GM21367 (cell line): ENCODE data around the gene POLR1A.
"Not testable (repeated sequence)": the region's sequence is repeated elsewhere in the genome, so short reads cannot be mapped to it uniquely, and the experiment has no call there.

Experiments used
- ATAC-seq: cut with Tn5 transposase; IDR thresholded peaks from one replicate; pipeline ENCODE4 v1.9.1; 2021; ENCODE audit not compliant: unreplicated experiment

Gene POLR1A

DNA sequence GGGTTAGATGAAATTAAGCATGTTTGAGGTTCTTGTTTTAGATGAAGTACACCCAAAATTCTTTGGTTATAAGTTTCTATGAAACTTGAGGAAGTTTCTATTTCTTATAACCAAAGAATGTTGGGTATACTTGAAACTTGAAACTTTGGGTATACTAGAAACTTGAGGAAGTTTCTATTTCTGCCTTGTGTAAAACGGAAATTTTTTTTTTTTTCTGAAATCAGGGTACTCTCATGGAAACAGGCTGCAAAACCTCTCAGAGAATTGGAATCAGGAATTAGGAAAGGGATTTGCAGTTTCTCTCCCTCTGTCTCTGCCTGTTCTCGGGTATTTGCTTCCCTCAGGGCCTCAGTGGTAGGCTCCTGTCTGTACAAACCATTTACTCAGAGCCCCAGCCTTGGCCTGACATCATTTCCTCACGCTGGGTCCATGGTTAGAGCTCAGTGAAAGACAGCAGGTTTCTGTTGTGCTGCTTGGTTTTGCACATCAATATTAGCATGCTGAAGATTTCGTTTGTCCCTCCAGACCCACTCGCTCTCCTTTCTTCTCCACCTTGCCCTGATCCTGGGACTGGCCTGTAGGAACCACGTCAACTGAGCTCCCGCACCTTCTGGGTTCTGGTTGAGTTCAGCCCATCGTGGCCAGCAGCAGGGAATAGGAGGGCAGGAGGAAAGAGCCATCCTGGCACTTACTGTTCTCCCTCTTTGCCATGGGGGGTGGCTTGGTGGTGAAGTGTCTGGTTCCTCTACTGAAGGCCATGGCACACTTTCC lies 106.4 kb downstream of the POLR1A start:
- peak; percentile 73 for ATAC-seq

DNA sequence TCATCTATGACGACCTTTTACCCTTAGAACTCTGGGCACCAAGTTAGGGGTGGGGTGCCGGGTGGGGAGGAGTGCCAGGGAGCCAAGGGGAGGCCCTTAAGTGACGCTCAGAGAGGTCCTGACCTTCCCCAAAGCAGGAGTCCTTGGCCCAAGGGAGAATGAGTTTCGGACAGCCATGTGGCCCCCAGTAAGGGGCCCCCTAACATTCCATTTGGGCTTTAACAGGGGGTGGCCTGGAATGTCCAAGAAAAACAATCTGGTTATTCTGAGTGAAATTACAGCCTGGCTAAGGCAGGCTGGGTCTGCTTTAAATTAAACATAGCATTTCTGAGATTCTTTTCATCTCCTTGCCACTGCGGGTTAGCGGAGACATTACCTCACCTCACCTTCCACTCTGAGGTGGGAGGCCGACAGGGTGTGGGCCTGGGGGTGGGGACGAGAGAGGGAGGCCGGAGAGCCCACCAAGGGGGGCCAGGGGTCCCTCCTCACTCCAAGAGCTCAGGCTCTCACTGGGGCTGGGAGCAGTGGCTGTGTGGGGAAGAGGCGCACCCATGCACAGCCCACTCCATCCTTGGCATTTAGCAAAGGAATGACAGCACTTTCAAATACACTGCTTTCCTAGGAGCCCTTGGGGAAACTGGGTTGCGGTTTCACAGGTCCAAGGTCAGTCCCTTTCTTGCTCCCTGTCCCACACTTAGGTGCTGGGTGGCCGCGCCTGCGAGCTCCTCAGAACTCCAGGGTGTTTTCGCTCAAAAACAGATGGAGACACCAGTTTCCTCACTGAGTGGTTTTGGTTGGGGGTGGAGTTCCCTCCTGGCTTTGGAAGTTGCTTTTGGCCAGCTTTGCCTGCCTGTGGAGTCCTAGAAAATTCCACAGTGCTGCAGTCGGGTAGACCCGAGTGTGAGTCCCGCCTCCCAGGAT lies 107.4 kb downstream of the POLR1A start:
- no peak for ATAC-seq

DNA sequence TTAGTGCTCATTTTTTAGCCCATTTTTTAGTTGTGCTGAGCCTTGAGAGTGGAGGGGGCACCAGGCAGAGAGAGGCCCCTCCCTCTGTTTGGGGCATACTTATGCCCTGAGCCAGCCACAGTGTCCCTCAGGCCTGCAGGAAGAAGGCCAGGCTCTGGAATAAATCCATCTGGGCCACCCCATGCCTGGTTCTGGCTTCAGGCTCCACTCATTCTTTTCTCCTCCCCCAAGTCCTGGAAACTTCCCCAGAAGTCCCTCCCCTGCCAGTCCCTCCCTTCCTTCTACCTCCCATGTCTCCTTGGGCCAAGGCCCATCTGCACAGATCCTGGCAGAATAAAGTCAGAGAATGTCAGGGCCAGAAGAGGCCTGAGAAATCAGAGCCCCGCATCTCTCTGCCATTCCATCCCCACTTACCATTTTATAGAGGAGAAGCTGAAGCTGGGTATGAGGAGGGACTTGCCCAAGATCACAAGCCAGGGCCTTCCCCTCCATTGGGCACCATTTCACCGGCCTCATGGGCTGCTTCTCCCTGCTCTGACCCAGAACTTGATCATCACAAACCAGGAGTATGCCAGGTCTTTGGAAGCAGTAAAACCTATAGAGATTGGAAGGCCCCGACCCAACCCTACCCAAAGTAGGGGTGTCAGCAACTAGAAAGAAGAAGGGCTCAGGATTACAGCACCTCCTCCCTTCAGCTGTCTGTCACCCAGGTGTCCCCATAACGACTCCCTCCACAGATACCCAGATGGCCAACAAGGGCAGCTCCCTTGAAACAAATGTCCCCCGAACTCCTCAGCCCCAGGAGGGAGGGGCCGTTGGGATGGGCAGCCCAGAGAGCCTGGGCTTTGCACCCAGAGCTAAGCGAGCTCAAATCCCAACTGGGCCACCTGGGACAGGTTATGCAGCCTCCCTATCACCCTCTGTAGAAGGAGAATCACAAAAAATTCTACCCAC lies 108.4 kb downstream of the POLR1A start:
- ATAC-seq, result no peak

DNA sequence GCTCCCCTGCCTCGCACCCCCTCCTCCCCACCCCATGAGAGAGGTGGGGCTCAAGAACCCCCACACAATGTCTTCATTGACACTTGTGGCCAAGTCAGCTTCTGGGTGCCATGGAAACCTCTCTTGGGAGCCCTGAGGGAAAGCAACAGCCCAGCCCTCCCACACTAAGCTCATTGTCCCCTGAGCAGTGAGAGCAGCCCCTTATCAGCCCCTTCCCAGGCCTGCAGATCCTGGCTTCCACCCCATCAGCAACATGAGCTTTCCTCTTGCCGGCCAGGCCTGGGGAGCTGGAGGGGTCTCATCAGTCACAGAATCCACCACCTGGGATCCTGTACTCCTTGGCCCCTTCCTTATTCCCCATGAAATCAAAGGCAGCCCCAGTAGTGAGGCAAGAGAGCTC lies 109.1 kb downstream of the POLR1A start:
- no peak for ATAC-seq

DNA sequence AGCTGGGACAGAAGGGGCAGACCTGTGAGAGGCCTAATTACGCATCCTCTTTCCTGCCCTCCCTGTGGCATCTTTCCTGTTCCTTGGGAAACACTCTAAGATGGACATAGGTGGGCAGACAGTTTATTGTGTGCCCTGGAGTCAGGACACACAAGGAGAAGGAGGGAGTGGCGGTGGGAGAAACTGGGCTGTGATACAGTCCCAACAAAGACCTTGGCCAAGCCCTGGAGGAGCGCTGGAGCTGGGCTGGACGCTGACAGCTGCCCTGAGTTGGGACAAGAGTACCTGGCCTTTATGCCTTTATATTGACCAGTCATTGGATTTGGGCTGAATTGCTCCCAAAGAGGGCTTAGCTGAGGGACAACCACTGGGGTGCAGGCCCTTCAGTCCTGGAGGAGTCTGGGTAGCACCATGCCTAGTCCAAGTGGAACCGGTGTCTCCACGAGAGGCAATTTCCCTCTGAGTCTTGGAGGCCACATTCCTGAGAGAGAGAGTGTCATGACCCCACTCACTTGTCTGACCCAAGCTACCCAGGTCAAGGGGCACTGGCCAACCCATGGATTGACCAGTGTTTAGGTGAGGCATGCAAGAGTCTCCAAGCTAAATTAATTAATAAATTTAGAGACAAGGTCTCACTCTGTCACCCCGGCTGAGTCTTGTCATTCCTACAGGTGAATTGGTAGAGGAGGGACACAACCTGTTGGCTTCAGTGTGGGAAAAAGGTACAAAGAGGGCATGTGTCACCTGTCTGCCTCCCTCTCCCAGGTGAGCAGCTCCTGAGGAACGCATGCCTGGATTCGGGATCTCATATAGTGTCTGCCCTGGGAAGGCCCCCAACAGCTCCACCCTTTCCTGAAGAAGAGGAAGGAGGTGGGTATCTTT lies 109.8 kb downstream of the POLR1A start:
- ATAC-seq, result no peak

DNA sequence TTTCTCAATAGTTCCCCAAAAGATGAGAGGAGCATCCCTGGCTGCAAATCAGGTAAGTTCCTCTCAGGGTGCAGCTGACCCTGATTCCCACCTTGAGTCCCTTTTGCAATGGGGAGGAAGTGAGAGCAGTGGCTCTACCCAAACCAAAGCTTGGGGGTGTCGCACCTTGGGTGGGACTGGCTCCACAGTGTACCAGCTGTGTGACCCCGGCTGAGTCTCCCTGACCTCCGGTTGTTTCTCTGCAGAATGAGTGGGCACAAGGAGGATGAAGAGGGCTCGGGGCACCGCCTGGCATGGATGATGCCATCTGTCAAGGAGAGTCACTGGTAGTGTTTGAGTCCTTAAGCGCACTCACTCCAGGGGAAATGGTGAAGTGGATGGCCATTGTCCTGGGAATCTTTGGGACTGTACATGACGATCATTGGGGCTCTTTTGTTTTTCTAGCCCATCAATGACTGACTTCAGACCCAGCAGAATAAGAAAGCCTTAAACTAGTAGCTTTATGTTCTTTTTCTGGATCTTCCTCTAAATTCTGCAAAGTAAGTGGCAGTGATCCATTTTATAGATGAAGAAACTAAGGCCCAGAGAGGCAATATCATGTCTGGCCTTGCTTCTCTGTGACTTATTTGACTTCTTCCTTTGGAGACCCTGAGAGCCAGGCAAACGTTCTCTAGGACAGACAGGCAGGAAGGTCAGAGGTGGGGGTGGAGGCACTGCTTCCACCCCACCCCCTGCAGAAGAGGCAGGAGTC lies 110.6 kb downstream of the POLR1A start:
- no peak for ATAC-seq

DNA sequence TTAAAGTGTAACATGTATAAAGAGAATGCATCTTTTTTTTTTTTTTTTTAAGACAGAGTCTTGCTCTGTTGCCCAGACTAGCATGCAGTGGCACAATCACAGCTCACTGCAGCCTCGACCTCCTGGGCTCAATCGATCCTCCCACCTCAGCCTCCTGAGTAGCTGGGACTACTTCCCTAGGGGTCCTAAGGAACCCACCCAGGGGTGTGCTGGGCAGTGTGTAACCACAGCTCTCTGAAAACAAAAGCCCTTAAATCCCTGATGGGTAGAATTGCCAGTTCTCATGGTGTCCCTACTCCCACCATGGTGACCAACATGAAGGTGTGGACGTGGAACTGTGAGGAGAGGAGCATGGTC lies 111.3 kb downstream of the POLR1A start:
- ATAC-seq, result no peak

DNA sequence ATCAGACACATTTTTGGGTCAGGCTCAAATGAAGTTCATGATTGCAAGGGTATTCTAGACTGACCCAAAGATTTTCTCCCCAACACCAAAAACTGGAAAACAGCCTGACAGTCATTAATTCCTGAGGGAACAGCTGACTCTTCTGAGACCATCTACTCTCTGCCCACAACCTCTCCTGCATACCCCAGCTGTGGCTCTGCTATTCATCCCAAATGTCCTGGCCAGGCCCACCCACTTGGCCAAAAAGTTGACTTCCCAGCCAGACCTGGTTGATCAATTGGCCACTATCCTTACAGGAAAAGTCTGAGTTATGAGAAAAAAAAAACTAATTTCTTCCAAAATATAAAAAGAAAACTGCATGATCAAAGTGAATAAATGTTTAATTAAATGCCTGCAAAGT lies 113.1 kb downstream of the POLR1A start:
- no peak for ATAC-seq

DNA sequence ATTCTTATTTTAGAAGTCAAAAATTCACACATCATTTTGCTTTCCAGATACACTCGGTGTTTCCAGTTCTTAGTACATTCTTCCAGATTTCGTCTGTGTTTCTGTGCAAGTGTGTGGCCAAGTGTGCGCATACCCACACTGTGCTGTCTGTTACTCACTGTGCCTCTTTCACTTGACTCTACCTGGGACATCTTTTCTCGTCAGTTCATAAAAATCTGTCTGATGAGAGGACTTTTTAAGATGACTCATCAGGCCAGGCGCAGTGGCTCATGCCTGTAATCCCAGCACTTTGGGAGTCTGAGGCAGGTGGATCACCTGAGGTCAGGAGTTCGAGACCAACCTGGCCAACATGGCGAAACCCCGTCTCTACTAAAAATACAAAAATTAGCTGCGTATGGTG lies 113.6 kb downstream of the POLR1A start:
- ATAC-seq, result not testable (repeated sequence)

DNA sequence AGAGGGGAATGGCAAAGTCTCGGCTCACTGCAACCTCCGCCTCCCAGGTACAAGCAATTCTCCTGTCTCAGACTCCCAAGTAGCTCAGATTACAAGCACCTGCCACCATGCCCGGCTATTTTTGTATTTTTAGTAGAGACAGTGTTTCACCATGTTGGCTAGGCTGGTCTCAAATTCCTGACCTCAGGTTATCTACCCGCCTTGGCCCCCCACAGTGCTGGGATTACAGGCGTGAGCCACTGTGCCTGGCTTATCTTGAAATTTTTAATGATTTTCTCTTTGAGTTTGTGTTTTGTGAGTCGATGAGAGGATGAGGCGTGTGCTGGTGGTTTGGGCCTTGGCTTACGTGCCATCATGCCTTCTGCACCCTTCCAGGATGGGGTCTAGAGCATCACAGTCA lies 115.6 kb downstream of the POLR1A start:
- ATAC-seq, result no peak

DNA sequence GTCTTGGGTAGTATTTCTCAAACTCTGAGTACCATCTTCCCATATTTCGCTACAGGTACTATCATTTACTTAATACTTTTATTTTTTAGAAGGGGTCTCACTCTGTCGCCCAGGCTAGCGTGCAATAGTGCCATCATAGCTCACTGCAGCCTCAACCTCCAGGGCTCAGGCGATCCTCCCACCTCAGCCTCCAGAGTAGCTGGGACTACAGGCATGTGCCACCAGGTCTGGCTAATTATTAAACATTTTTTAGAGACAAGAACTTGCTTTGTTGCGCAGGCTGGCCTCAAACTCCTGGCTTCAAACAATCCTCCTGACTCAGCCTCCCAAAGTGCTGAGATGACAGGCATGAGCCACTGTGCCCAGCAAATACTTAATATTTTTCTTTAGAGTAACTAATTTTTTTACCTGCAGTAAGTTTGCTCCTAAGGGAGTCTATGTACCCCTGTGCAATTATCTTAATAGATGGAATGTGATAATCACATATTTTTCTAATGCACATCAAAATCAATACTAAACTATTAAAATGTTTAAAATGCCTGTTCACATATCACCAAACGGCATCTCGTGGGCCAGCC lies 116.3 kb downstream of the POLR1A start:
- ATAC-seq, result no peak

DNA sequence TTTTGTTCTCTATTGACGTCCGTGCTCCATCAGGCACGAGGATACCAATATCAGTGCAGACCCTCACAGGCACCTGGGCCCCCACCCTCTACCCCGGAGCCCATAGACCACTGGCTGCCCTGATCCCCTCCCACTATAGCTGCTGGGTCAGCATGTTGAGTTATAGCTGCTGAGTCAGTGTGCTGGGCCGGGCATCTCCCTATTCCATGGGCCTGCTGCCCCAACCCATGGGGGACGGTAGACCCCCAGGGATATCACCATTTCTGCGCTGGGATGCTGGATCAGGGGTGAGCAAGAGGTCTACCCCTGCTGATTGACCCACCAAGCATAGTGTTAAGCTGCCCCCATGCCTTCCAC lies 116.8 kb downstream of the POLR1A start:
- no peak for ATAC-seq

DNA sequence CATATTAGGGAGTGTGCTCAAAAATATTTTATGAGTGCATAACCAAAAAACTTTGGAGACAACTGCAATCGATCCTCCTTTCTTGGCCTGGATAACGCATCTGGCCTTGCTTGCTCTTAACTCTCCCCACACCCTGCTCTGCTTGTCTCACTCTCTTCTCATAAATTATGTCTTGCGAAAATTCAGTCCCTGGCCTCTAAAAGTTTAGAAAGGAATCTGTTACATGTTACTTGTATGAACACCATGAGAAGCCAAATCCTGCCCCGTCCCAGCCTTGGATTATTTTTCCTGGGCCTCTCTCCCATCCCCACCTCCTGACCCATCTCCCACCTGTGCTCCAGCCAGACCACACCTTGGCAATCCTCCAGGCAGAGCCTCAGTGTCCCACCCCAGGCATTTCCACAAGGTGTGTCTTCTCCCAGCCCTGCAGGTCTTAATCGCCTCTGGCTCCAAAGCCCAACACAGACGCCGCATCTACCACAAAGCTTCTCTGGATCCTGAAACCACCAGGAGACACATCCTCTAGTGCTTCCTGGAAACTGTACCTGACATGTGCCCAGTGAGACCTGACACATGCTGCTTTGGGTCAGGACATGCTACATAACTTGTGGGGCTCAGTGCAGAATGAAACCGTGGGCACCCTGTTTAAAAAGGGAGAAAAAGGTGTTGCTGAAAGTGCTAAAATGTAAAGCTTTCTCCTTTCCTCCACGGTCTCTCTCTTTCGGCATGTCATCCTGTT lies 117.3 kb downstream of the POLR1A start:
- ATAC-seq, result no peak

DNA sequence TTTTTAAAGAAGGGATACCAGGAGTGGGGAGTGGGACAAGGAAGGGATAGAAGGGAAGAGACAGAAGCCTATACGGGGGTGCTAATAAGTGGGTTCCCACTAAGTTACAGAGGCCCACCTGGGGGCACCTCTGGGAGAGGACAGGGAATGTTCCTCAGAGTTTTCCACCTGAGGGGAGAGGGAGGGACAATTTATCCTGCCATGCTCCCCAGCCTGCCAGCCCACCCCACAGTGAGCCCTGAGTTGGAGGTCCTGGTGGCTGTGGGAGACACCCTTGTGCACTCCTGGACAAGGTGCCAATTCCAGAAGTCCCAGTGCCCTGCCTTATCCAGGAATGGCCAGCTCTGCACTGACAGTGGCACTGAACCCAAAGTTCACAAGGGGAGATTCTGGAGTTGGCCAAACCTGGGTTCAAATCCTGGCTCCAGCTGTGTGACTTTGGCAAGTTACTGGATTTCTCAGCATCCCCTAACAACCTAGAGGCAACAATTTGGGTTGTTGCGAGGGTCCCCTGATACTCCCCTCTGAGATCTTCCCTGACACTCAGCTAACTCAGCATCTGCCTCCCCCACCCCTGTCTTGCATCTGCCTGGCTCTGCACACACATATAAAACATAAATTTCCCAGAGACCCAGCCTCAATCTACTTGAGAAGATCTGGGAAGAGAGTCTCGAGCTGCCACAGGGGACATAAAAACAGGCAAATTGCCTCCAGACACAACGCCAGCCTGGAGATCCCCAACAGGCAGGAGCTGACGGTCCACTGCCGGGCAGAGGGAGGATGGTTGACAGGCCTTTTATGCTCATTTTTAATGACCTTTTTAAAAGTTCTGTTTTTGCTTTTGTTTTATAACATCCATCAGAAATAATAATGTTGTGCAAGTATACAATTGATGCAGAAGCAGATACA lies 118.2 kb downstream of the POLR1A start:
- no peak for ATAC-seq

DNA sequence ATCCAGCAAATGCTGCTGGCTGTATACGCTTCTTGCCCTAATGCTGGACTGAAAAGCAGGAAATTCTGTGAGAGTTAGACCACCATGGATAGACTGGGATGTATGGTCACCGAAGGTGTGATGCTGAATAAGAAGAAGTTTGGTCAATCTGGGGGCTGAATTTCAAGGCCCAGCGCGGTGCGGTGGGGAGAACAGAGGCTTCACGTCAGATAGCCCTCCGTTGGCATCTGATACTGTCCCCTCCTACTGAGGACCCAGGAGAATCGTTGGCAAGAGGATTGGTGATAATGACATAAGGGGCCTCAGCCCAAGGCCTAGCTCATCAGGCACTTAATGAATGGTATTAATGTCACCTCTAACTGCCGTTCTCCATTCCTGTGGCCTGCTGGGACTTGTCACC lies 119.6 kb downstream of the POLR1A start:
- no peak for ATAC-seq

DNA sequence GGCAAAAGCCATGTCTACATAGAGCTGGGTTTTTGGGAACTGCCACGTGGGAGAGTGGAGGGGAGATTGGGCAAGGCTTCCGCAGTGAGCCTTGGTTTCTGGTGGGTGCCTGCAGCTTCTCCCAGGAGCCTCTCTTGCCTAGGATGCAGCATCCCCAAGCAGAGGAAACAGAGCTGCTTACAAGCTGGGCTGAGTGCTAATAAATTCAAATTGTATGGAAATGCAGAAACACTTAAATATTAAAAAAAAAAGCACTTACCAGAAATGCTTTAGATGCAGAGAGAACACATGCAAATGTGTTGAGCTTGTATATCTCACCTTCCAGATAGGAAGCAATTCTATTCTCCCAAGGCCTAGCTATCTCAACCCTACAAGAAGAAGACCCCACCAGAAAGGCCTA lies 120.9 kb downstream of the POLR1A start:
- ATAC-seq, result no peak

DNA sequence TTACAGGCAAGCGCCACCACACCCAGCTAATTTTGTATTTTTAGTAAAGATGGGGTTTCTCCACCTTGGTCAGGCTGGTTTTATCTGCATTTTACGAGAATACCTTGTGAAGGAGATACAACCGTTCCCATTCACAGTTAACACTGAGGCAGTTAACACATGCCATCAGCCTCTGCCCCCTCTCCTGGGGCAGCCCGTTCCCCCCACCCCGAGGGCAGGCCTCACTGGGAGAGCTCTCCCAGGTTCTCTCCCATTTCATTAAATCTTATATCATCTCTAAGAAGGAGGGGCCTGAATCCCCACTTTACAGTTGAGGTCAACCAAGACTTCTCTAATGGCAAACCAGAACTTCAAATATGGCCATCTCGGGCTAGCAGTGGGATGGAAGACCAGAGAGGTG lies 121.9 kb downstream of the POLR1A start:
- no peak for ATAC-seq
